Hematopoietic multipotent progenitor cell treated with erythropoietin and hydrocortisone succinate and interleukin-3 and kit ligand, for 8 days (in vitro differentiated cells): Measurements from ENCODE around the gene C1orf115.
"Not testable (repeated sequence)": the region's sequence is repeated elsewhere in the genome, so short reads cannot be mapped to it uniquely, and the experiment has no call there.

Source experiments
- DNase-seq: peaks from one replicate; pipeline ENCODE4 v3.0.0-alpha.2; 2015

C1orf115 gene

GRCh38 chr1:220730486-220730885, 40.3 kb downstream of the C1orf115 start:
- no peak for DNase-seq

DNA sequence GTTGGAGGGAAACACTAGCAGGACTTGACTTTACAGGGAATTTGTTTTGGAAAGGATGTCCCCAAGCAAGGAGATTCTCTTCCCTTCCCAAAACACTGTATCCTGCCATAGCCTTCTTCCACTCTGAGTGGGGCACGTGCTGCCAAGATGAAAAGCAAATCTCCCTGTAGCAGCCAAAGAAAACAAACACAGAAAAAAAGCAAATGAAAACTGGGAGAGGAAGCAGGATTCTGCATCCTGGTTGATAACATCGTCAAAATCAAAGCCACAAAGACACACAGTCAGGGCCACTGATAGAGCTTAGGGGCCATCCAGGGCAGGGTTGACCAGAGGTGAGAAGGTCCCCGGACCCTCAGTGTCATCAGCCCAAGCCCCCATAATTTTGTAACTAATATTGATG, 42.0 kb downstream of the C1orf115 start:
- DNase-seq = no peak

- DNase-seq = no peak
Observed at GRCh38 chr1:220732621-220733020, 42.5 kb downstream of the C1orf115 start.

DNA sequence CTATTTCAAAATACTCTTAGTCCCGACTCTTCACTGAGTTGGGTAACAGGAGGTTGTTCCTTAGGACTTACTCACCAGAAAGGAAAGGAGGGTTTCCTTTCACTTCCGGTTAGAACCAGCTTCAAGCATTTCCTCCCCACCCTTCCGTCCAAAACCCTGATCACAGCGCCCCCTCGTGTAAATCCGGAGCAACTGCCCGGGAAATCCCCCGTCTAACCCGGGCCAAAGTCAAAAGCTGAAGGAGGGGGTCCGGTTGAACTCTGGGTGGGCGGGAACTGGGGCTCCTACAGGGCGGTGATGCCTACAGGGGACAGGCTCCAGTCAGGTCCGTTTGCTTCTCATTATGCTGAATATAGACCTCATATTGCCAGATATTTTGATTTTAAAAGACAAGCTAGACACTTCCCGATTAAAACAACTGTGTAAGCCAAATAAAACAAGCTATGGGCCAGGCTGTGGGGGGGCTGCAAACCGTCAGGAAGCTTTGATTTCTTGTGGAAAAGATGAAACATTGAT, 43.0 kb downstream of the C1orf115 start:
- DNase-seq = peak; percentile 76

- no peak for DNase-seq
Observed at GRCh38 chr1:220734571-220735326, 44.6 kb downstream of the C1orf115 start.

GRCh38 chr1:220736283-220736682, 46.1 kb downstream of the C1orf115 start:
- DNase-seq = not testable (repeated sequence)

DNA sequence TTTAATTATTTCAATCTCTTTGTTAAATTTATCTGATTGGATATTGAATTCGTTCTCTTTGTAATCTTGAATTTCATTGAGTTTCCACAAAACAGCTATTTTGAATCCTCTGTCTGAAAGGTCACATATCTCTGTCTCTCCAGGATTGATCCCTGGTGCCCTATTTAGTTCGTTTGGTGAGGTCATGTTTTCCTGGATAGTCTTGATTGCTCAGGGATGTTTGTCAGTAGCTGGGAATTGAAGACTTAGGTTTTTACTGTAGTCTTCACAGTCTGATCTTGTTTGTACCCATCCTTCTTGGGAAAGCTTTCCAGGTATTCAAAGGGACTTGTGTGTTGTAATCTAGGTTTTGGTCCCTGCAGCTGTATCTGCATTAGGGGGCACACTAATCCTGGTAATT, 51.2 kb downstream of the C1orf115 start:
- no peak for DNase-seq

DNA sequence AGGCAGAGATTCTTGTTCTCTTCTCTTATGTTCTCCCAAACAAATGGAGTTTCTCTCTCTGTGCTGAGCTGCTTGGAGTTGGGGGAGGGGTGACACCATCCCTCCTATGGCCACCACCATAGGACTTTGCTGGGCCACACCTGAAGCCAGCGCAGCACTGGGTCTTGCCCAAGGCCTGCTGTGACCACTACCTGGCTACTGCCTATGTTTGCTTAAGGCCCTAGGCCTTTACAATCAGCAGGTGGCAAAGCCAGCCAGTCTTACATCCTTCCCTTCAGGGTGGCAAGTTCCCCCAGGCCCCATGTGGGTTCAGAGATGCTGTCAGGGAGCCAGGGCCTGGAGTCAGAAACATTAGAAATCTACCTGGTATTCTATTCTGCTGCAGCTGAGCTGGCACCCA, 51.7 kb downstream of the C1orf115 start:
- DNase-seq = no peak

DNA sequence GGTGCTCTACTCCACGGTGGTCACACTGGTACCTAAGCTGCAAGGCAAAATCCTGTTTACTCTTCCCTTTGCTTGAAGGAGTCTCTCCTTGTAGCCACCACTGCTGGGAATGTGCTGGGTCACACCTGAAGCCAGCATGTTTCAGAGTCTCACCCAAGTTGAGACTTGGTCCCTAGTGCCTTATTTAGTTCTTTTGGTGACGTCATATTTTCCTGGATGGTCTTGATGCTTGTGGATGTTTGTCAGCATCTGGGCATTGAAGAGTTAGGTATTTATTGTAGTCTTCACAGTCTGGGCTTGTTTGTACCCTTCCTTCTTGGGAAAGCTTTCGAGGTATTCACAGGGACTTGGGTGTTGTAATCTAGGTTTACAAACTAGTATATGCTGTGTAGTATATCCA, 52.4 kb downstream of the C1orf115 start:
- no peak for DNase-seq

- DNase-seq = no peak
Observed at GRCh38 chr1:220746851-220747250, 56.7 kb downstream of the C1orf115 start.

GRCh38 chr1:220747437-220748088, 57.4 kb downstream of the C1orf115 start:
- no peak for DNase-seq

GRCh38 chr1:220748089-220748934, 58.1 kb downstream of the C1orf115 start, which contains the start of gene MTARC2:
MTARC2 (plus strand) TSS chr1:220748322; CDS start chr1:220748532, 210 bp downstream.
- peak; percentile 21 for DNase-seq
